NCI-H2029 treated with DMSO at 0.1 percent for 48 hours (cell line): ENCODE measurements around the gene OBSCN.
A peak's percentile ranks its signal among the peaks of the same experiment; 100 is the strongest.
"Not testable (repeated sequence)": the region's sequence is repeated elsewhere in the genome, so short reads cannot be mapped to it uniquely, and the experiment has no call there.

Experiments used
- DNase-seq: peaks from one replicate; lab custom pipeline; 2025; lab: John Stamatoyannopoulos, UW

OBSCN gene

GRCh38 chr1:228212966-228213844 is 5.4 kb downstream of the OBSCN start:
- DNase-seq = peak; percentile 3

- DNase-seq = no peak
Measured at GRCh38 chr1:228213917-228214808, 6.3 kb downstream of the OBSCN start.

GRCh38 chr1:228214921-228215662 is 7.2 kb downstream of the OBSCN start:
- DNase-seq = no peak

- DNase-seq = no peak
Measured at GRCh38 chr1:228215663-228216116, 7.8 kb downstream of the OBSCN start.

GRCh38 chr1:228216371-228217320 is 8.8 kb downstream of the OBSCN start:
- no peak for DNase-seq

GRCh38 chr1:228217551-228218344 is 9.9 kb downstream of the OBSCN start:
- no peak for DNase-seq

GRCh38 chr1:228218513-228219244 is 10.8 kb downstream of the OBSCN start:
- DNase-seq = no peak

- DNase-seq = no peak
Measured at GRCh38 chr1:228219245-228219961, 11.6 kb downstream of the OBSCN start.

GRCh38 chr1:228219962-228220780 is 12.3 kb downstream of the OBSCN start:
- DNase-seq = no peak

- DNase-seq = not testable (repeated sequence)
Measured at GRCh38 chr1:228221097-228221496, 13.3 kb downstream of the OBSCN start.

GRCh38 chr1:228222548-228222947 is 14.7 kb downstream of the OBSCN start:
- DNase-seq = no peak

- no peak for DNase-seq
Measured at GRCh38 chr1:228224198-228225164, 16.6 kb downstream of the OBSCN start.

- no peak for DNase-seq
Measured at GRCh38 chr1:228225165-228225710, 17.4 kb downstream of the OBSCN start.

GRCh38 chr1:228225740-228226139 is 17.9 kb downstream of the OBSCN start:
- no peak for DNase-seq

GRCh38 chr1:228226141-228226874 is 18.5 kb downstream of the OBSCN start:
- DNase-seq = no peak
